ENCODE results near the gene PPP1R3D.
"Not testable (repeated sequence)": the region's sequence is repeated elsewhere in the genome, so short reads cannot be mapped to it uniquely, and the experiment has no call there.

The PPP1R3D gene

GRCh38 chr20:59912609-59913008, 27.5 kb downstream of the PPP1R3D start:
- no peak for DNase-seq

GRCh38 chr20:59911041-59911440, 29.1 kb downstream of the PPP1R3D start:
- no peak for DNase-seq

- no peak for DNase-seq
These were observed 31.2 kb downstream of the PPP1R3D start for GRCh38 chr20:59908855-59909254.

DNA sequence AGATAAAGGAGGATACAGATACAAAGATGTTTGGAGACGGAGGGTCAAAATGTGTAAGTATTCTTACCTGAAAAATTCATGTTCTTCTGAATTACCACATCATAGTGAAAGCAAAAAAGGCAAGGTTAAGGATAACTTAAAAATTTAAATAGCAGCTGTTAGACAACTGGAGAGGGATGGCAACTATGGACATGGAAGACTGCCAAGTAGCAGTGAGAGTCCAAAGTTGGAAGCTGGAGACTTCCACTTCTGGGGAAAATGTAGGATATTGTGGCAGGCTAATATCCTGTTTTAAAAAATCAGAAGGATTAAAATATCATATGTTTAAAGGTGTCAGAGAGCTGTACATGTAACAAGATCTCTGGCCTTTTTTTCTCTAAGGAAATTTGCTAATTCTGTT, 36.5 kb downstream of the PPP1R3D start:
- peak in 1 of 2 experiments; percentile 15 for DNase-seq

DNA sequence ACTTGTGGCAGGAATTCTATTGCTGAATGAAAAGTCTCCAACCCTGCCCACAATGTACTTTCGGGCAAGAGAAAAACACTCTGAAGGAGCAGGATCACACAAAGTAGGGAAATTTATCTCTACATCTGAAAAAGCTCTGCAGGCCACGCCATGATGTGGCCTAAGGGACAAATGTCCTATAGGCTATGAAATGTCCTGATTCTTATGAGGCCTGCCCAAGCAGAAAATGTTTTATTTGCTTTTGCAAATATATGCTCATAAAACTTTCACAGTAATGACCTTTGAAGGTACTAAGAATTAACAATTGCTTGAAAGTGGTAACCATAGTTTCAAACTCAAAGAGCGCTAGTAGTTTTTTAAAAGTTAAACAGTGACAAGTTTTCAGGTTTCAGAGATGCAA, 37.6 kb downstream of the PPP1R3D start:
- no peak for DNase-seq

DNA sequence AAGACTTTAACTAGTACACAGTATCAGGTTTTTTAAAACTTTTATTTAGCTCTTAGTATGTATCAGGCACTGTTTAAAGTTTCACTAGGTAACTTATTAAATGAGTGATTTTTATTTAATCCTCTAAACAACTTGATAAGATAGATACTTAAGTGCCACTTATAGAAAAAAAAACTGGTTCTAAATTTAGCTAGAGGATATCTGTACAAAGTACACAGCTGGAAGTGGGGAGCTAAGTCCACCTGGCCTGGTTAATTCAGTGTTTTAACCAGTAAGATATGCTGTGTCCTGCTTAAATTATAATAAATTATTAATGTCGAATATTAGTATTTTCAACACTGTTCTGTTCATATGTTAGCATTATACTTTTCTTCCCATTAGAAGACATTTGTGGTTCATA, 44.2 kb downstream of the PPP1R3D start:
- no peak for DNase-seq

GRCh38 chr20:59891581-59891980, 48.5 kb downstream of the PPP1R3D start:
- no peak for DNase-seq

DNA sequence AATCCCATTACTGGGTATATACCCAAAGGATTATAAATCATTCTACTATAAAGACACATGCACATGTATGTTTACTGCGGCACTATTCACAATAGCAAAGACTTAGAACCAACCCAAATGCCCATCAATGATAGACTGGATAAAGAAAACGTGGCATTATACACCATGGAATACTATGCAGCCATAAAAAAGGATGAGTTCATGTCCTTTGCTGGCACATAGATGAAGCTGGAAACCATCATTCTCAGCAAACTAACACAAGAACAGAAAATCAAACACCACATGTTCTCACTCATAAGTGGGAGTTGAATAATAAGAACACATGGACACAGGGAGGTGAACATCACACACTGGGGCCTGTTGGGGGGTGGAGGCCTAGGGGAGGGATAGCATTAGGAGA, 50.1 kb downstream of the PPP1R3D start:
- DNase-seq = not testable (repeated sequence)

DNA sequence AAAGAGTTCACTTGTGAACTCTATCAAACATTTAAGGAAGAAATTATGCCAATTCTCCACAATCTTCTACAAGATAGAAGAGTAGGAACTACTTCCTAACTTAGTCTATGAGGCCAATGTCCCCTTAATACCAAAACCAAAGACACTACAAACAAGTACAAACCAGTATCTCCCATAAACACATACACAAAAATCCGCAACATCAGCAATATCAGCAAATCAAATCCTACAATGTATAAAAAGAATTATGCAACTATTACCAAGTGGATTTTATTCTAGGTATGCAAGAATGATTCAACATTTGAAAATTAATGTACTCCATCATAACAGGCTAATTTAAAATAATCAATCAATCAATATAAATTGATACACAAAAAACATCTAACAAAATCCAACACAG, 52.1 kb downstream of the PPP1R3D start:
- DNase-seq = no peak
